Stimulated activated naive CD8-positive, alpha-beta T cell treated with anti-CD3 and anti-CD28 coated beads, Interleukin-15, Interleukin-2, amounts not matched to agents 100 ng/mL and 50 ng/mL, for 24 hours (primary cell): ENCODE results near the gene HEXA.

Experiments used
- H3K27ac Mint-ChIP-seq: one replicate; pipeline ENCODE4 v1.8.0; 2021; ENCODE audit warnings: mild to moderate bottlenecking, mixed read lengths
- H3K27me3 Mint-ChIP-seq: one replicate; pipeline ENCODE4 v1.8.0; 2021; ENCODE audit warnings: mixed read lengths
- H3K36me3 Mint-ChIP-seq: one replicate; pipeline ENCODE4 v1.8.0; 2021; ENCODE audit warnings: low read depth, mixed read lengths
- H3K4me1 Mint-ChIP-seq: one replicate; pipeline ENCODE4 v1.8.0; 2021; ENCODE audit warnings: low read depth, mixed read lengths
- H3K4me3 Mint-ChIP-seq: one replicate; pipeline ENCODE4 v1.8.0; 2021; ENCODE audit warnings: mild to moderate bottlenecking, mixed read lengths
- H3K9me3 Mint-ChIP-seq: one replicate; pipeline ENCODE4 v1.8.0; 2021; ENCODE audit warnings: mixed read lengths

HEXA gene

GRCh38 chr15:72358121-72358520 is 17.7 kb downstream of the HEXA start:
- H3K27ac Mint-ChIP-seq, result no peak overlapping the region
- no peaks in the 10 kb centered on the region for H3K9me3 Mint-ChIP-seq
- H3K4me3 Mint-ChIP-seq, result no peak overlapping the region
- H3K4me1 Mint-ChIP-seq, result peaks cover 13% of the 10 kb centered on the region
- H3K36me3 Mint-ChIP-seq, result peaks cover 5% of the 10 kb centered on the region
- H3K27me3 Mint-ChIP-seq, result no peaks in the 10 kb centered on the region

- Mint-ChIP-seq H3K9me3 (no peaks in the 10 kb centered on the region), H3K4me3 (no peak overlapping the region), H3K27me3 (no peaks in the 10 kb centered on the region), H3K27ac (no peak overlapping the region), H3K4me1 (peaks cover 13% of the 10 kb centered on the region), H3K36me3 (peaks cover 23% of the 10 kb centered on the region)
Observed at GRCh38 chr15:72354496-72354895, 21.3 kb downstream of the HEXA start.

DNA sequence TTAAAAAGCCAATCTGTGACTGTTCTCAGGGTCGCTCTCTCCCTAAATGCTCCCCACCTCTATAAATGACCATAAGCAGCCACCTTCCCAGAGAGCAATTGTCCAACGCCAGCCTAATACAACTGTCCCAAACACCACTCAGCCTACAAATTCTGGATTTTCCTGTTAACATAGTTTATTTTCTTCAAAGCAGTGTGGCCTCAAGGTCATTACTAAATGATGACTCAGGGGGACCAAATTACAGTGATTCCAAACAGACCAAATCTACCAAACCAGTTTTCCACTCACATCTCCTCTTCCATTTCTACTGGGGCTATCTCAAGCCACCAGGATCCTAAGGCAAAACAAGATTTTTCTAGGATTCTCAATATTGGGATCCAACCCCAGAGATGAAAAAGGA is 22.5 kb downstream of the HEXA start:
- Mint-ChIP-seq H3K4me3 (no peak overlapping the region), H3K27me3 (no peaks in the 10 kb centered on the region), H3K36me3 (peaks cover 35% of the 10 kb centered on the region), H3K27ac (no peak overlapping the region), H3K4me1 (peaks cover 3% of the 10 kb centered on the region), H3K9me3 (no peaks in the 10 kb centered on the region)

DNA sequence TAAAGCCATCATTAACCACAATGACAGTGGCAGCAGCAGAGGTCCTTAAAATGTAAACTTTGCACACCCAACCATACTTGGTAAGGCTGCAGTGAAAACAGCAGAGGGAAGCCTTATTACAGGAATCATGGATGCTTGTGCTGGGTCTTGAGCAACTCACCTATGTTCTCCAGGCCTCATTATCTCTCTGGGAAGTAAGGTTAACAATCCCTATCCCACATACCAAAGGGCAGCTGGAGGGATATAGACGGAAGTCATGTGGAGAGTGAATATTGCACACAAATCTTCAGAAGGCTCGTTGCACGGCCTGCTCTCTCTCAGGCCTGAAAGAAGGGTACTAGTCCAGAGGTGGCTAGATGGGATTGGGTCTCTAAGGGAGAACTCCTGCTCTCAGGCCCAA is 30.0 kb downstream of the HEXA start:
- Mint-ChIP-seq H3K9me3 (no peaks in the 10 kb centered on the region), H3K36me3 (peaks cover 27% of the 10 kb centered on the region), H3K27ac (no peak overlapping the region), H3K4me3 (no peak overlapping the region), H3K27me3 (no peaks in the 10 kb centered on the region), H3K4me1 (no peaks in the 10 kb centered on the region)

- Mint-ChIP-seq H3K4me3 (no peak overlapping the region), H3K9me3 (no peaks in the 10 kb centered on the region), H3K36me3 (peaks cover 27% of the 10 kb centered on the region), H3K4me1 (no peaks in the 10 kb centered on the region), H3K27me3 (no peaks in the 10 kb centered on the region), H3K27ac (no peak overlapping the region)
Observed at GRCh38 chr15:72345280-72345679, 30.5 kb downstream of the HEXA start.

DNA sequence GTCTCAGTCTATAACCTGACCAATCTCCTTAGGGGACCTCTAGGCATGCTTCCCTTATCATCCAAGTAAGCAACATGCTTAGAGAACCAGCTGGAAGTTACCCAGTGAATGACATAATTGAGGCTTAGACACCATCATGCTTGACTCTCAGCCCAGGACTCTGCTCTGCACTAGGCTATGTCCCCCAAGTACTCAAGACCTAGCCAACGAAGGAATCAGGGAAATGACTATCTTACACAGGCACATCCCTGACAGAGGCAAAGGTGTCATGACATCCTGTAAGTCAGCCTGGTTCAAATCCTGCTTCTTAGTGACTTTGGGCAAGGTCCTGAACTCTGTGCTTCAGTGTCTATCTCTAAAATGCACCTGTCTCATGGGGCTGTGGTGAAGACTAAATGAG is 31.2 kb downstream of the HEXA start:
- Mint-ChIP-seq H3K4me1 (no peaks in the 10 kb centered on the region), H3K4me3 (no peak overlapping the region), H3K27ac (no peak overlapping the region), H3K36me3 (peaks cover 26% of the 10 kb centered on the region), H3K9me3 (no peaks in the 10 kb centered on the region), H3K27me3 (no peaks in the 10 kb centered on the region)

GRCh38 chr15:72342385-72342784 is 33.4 kb downstream of the HEXA start:
- no peak overlapping the region for H3K27ac Mint-ChIP-seq
- peaks cover 25% of the 10 kb centered on the region for H3K36me3 Mint-ChIP-seq
- no peaks in the 10 kb centered on the region for H3K27me3 Mint-ChIP-seq
- H3K9me3 Mint-ChIP-seq, result no peaks in the 10 kb centered on the region
- no peak overlapping the region for H3K4me3 Mint-ChIP-seq
- H3K4me1 Mint-ChIP-seq, result no peaks in the 10 kb centered on the region

GRCh38 chr15:72341361-72341760 is 34.5 kb downstream of the HEXA start:
- no peak overlapping the region for H3K27ac Mint-ChIP-seq
- no peaks in the 10 kb centered on the region for H3K27me3 Mint-ChIP-seq
- no peaks in the 10 kb centered on the region for H3K4me1 Mint-ChIP-seq
- H3K9me3 Mint-ChIP-seq, result no peaks in the 10 kb centered on the region
- H3K36me3 Mint-ChIP-seq, result peaks cover 26% of the 10 kb centered on the region
- H3K4me3 Mint-ChIP-seq, result no peak overlapping the region

GRCh38 chr15:72340366-72340765 is 35.4 kb downstream of the HEXA start:
- H3K4me3 Mint-ChIP-seq, result no peak overlapping the region
- H3K4me1 Mint-ChIP-seq, result no peaks in the 10 kb centered on the region
- no peak overlapping the region for H3K27ac Mint-ChIP-seq
- no peaks in the 10 kb centered on the region for H3K27me3 Mint-ChIP-seq
- H3K36me3 Mint-ChIP-seq, result peaks cover 21% of the 10 kb centered on the region
- H3K9me3 Mint-ChIP-seq, result no peaks in the 10 kb centered on the region

DNA sequence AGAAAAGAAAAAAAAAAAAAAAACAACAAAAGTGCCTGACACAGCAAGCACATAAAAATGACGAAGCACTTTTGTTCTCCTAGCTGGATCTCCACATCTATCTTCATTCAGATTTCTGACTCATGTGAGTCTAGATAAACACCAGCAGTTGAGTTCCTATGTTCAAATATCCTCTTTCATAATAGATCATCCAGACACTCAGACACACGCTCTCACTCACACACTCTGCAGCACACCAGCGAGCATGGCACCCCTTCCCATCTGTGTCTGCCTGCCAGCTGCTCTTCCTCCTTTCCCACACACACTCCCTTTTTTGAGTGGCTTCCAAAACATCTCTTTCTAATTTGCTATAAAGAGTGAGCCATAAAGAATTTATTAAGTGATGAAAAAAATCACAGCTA is 36.0 kb downstream of the HEXA start:
- no peaks in the 10 kb centered on the region for H3K27me3 Mint-ChIP-seq
- no peaks in the 10 kb centered on the region for H3K4me1 Mint-ChIP-seq
- no peak overlapping the region for H3K27ac Mint-ChIP-seq
- H3K4me3 Mint-ChIP-seq, result no peak overlapping the region
- no peaks in the 10 kb centered on the region for H3K9me3 Mint-ChIP-seq
- peaks cover 24% of the 10 kb centered on the region for H3K36me3 Mint-ChIP-seq

DNA sequence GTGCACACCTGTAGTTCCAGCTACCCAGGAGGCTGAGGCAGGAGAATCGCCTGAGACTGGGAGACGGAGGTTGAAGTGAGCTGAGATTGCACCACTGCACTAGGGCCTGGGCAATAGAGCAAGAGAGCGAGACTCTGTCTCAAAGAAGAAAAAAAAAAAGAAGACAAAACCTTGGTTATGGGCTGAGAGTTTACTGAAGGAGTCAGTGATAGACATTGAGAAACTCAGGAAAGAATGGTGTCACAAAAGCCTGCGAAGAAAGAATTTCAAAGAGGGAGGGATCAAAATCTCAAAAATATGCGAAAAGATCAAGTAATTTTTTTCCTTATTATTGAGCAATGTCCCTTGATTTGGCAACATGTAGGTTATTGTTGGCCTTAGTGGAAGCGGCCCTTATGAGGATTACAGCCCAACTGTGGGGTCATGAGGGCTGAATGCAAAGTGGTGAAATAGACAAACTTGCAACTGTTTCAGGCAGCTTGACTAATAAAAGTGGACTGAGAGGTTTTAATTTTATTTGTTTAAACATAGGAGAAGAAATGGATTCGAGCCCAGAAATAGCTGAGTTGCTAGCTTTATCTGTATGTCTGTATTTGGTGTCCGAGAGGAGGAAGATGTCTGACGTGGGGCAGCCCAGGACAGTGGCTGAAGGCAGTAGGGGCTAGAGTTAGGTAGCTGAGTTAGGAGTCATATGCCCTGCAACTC is 37.0 kb downstream of the HEXA start:
- peaks cover 27% of the 10 kb centered on the region for H3K36me3 Mint-ChIP-seq
- no peaks in the 10 kb centered on the region for H3K4me1 Mint-ChIP-seq

DNA sequence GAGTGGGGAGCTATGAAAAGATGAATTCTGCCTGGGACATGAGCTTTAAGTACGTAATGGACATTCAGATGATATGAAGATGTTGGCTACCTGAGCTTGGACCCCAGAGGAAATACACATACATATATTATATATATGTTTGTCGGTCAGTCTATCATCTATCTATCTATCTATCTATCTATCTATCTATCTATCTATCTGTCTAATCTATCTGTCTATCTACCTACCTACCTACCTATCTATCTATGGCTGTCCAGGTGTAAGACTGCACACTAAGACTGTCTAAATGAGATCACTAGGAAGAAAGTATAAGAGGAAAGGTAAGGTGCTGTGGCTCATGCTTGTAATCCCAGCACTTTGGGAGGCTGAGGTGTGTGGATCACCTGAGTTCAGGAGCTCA is 37.7 kb downstream of the HEXA start:
- Mint-ChIP-seq H3K27me3 (no peaks in the 10 kb centered on the region), H3K9me3 (no peaks in the 10 kb centered on the region), H3K27ac (no peak overlapping the region), H3K4me1 (no peaks in the 10 kb centered on the region), H3K36me3 (peaks cover 23% of the 10 kb centered on the region), H3K4me3 (no peak overlapping the region)

More for the DNA sequence above, 37.0 kb downstream of the HEXA start:
- no peak overlapping the region for H3K27ac Mint-ChIP-seq
- H3K9me3 Mint-ChIP-seq, result no peaks in the 10 kb centered on the region
- no peak overlapping the region for H3K4me3 Mint-ChIP-seq
- H3K27me3 Mint-ChIP-seq, result no peaks in the 10 kb centered on the region

DNA sequence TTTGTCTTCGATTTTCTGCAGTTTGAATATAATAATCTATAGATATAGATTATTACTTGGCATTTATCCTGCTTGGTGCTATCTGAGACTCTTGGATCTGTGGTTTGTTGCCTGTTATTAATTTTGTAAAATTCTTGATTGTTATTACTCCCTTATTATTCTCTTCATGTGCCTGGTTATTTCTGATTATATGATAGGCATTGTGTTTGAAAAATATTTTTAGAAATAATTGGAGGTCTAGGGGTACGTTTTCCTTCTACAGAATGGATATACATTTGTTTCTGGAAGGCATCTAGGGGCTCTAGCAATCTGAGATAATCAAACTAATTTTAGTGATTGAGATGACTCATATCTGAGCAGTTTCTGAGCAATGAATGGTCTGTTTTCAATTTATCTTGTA is 41.0 kb downstream of the HEXA start:
- Mint-ChIP-seq H3K4me3 (no peak overlapping the region), H3K27ac (no peak overlapping the region), H3K27me3 (no peaks in the 10 kb centered on the region), H3K9me3 (no peaks in the 10 kb centered on the region), H3K4me1 (no peaks in the 10 kb centered on the region), H3K36me3 (peaks cover 23% of the 10 kb centered on the region)

GRCh38 chr15:72331021-72331420 is 44.8 kb downstream of the HEXA start:
- no peak overlapping the region for H3K4me3 Mint-ChIP-seq
- no peaks in the 10 kb centered on the region for H3K9me3 Mint-ChIP-seq
- H3K27me3 Mint-ChIP-seq, result no peaks in the 10 kb centered on the region
- H3K27ac Mint-ChIP-seq, result no peak overlapping the region
- H3K4me1 Mint-ChIP-seq, result no peaks in the 10 kb centered on the region
- H3K36me3 Mint-ChIP-seq, result peaks cover 23% of the 10 kb centered on the region

DNA sequence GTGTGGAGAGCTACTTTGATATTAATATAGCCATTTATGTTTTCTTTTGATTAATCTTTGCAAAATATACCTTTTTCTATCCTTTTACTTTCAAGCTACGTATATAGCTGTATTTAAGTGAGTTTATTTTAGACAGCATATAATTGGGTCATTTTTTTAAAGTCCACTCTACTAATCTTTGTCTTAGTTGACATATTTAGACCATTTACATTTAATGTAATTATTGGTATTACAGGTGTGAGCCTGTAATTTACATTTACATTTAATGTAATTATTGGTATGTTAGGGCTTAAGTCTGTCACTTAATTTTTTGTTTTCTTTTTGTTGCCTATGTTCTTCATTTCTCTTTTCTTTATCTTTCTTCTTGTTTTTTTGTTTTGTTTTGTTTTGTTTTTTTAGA is 52.1 kb downstream of the HEXA start:
- peaks cover 33% of the 10 kb centered on the region for H3K36me3 Mint-ChIP-seq
- peaks cover 13% of the 10 kb centered on the region for H3K27me3 Mint-ChIP-seq
- peaks cover 6% of the 10 kb centered on the region for H3K9me3 Mint-ChIP-seq
- no peak overlapping the region for H3K4me3 Mint-ChIP-seq
- H3K4me1 Mint-ChIP-seq, result peaks cover 16% of the 10 kb centered on the region
- no peak overlapping the region for H3K27ac Mint-ChIP-seq

DNA sequence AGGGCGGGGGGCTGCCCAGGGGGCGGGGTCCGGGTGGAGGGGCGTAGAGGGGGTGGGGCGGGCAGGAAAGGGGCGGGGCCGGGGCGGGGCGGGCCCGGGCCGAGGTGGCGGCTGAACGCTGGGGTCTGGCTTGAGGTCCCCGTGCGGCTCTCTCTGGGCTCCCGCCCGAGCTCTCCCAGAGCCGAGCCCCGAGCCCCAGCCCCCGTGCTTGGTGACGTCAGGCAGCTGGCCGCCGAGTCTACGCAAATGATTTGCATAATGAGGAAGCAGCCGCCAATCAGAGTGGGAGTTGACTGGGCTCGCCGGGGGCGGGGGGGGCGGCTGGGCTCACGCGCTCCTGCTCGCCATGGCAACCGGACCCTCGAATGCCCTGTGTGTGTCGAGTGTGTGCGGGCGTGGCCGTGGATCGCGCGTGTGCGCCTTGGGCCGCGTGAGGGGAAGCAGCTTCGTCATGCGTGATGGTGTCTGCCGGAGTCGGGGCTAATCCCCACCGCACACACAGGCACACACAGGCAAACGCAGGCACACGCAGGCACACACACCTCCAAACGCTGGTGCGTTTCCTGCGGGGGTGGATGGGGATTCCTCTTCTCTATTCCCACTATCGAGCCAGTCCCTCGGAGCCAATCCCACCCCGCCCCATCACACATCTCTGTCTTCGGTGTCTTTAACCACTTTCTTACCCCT is 55.7 kb downstream of the HEXA start, which contains the start of gene CELF6:
Gene CELF6, minus strand, starts transcription at position 173 of the 687 bp plus-strand sequence. CDS start 283 bp downstream, outside the sequence.
- Mint-ChIP-seq H3K27ac (peak within 1 kb of the TSS; percentile 45), H3K4me1 (peaks cover 24% of the 10 kb centered on the region), H3K27me3 (peaks cover 16% of the 10 kb centered on the region), H3K4me3 (peak within 1 kb of the TSS; percentile 84), H3K9me3 (peaks cover 6% of the 10 kb centered on the region), H3K36me3 (peaks cover 21% of the 10 kb centered on the region)
